HFFc6 (cell line): ENCODE measurements around the gene CCDC187. TPM values are rescaled to one million over a fixed set of nuclear protein-coding genes. Genes with fewer than 3 reads are reported as not detected.

Experiments used
- DNase-seq: peaks from one replicate; pipeline ENCODE4 v3.0.0-alpha.2; 2018
- H3K27ac Mint-ChIP-seq: 2 replicates; pipeline ENCODE4 v1.8.0; 2020; ENCODE audit warnings: mild to moderate bottlenecking, mixed read lengths
- H3K27me3 Mint-ChIP-seq: 2 replicates; pipeline ENCODE4 v1.8.0; 2021; ENCODE audit warnings: mild to moderate bottlenecking, moderate library complexity, mixed read lengths; ENCODE audit not compliant: insufficient read depth
- H3K36me3 Mint-ChIP-seq: 2 replicates; pipeline ENCODE4 v1.8.0; 2021; ENCODE audit warnings: low read depth, mixed read lengths
- H3K4me1 Mint-ChIP-seq: 2 replicates; pipeline ENCODE4 v1.8.0; 2020; ENCODE audit warnings: low read depth, mixed read lengths
- H3K4me3 Mint-ChIP-seq: 2 replicates; pipeline ENCODE4 v1.8.0; 2020; ENCODE audit warnings: mild to moderate bottlenecking, moderate library complexity, mixed read lengths
- H3K9me3 Mint-ChIP-seq: 2 replicates; pipeline ENCODE4 v1.8.0; 2020; ENCODE audit warnings: mild to moderate bottlenecking, mixed read lengths
- total RNA-seq, 6 experiments: library from RNA; stranded (reverse); fragmentation: NEBNext Ultra II Directional; extraction: Animal tissue kit (Norgen Biotek cat#: 25700); gene quantifications; 2 replicates in 1 of 6; 3 replicates in 5 of 6; pipeline ENCODE4 v1.2.3, GENCODE V29; 2021
- TF ChIP-seq, protein P1 (sequence below): fragments of 200-600 bp; sonication (generic); IDR thresholded peaks from 2 replicates; pipeline ENCODE4 v1.5.0; 2021; ENCODE audit warnings: antibody characterized with exemption, mild to moderate bottlenecking

The CCDC187 gene
- total RNA-seq, 6 experiments from 2014 or later, result not detected

GRCh38 chr9:136299116-136299515 is 4.8 kb downstream of the CCDC187 start:
- TF ChIP-seq, protein P1, sequence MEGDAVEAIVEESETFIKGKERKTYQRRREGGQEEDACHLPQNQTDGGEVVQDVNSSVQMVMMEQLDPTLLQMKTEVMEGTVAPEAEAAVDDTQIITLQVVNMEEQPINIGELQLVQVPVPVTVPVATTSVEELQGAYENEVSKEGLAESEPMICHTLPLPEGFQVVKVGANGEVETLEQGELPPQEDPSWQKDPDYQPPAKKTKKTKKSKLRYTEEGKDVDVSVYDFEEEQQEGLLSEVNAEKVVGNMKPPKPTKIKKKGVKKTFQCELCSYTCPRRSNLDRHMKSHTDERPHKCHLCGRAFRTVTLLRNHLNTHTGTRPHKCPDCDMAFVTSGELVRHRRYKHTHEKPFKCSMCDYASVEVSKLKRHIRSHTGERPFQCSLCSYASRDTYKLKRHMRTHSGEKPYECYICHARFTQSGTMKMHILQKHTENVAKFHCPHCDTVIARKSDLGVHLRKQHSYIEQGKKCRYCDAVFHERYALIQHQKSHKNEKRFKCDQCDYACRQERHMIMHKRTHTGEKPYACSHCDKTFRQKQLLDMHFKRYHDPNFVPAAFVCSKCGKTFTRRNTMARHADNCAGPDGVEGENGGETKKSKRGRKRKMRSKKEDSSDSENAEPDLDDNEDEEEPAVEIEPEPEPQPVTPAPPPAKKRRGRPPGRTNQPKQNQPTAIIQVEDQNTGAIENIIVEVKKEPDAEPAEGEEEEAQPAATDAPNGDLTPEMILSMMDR, result no peak
- Mint-ChIP-seq H3K27me3 (peaks cover 15% of the 10 kb centered on the region), H3K27ac (no peak overlapping the region), H3K9me3 (no peaks in the 10 kb centered on the region), H3K4me3 (no peak overlapping the region), H3K36me3 (no peaks in the 10 kb centered on the region), H3K4me1 (no peaks in the 10 kb centered on the region)
- DNase-seq, result no peak

DNA sequence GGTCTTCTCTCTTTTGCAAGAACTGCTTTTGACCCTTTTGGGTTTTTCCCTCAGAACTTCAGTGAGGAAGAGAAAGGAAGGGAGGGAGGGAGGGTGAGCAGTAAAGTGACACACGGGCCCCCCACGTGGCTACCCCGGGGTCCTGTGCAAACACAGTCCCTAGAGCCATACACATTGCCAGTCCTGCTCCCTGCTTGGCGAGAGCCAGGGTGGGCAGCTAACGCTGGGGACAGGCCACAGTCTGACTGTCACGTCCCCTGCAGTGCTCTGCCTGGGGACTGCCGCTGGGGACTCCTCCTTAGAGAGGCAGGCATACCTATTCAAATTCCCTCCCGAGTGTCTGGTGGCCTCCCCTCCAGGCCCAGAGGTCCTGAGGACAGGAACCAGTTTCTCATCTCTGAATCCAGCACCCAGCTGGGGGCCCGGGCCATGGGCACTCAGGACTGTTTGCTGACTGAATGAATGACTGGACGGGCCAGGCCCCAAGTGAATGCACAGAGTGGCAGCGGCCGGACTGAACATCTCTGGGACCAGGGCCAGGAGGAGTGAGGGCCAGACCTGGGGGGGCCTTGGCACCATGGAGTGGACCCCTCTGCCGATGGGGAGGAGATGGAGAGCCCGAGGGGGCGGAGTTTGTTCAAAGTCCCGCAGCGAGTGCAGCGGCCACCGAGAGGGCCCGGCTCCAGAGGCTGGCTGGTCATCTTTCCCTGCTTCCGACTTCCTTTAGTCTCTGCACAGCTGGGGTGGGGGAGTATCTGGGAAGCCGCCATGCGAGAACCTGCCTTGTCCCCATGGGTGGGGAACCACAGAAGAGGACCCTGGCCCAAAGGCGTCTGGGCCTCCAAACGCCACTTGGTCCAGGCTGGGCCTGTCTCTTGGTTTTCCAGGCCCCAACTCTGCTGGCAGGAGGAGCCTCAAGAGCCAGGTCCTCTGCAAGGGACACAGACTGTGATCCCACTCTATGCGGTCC is 5.8 kb downstream of the CCDC187 start:
- Mint-ChIP-seq H3K9me3 (no peaks in the 10 kb centered on the region), H3K27me3 (peaks cover 13% of the 10 kb centered on the region), H3K27ac (no peak overlapping the region), H3K4me3 (no peak overlapping the region), H3K4me1 (no peaks in the 10 kb centered on the region), H3K36me3 (no peaks in the 10 kb centered on the region)
- TF ChIP-seq, protein P1, result no peak
- no peak for DNase-seq

- H3K36me3 Mint-ChIP-seq, result no peaks in the 10 kb centered on the region
- H3K9me3 Mint-ChIP-seq, result no peaks in the 10 kb centered on the region
- no peak for DNase-seq
- TF ChIP-seq, protein P1, result no peak
- peaks cover 7% of the 10 kb centered on the region for H3K27me3 Mint-ChIP-seq
- H3K4me1 Mint-ChIP-seq, result no peaks in the 10 kb centered on the region
- no peak overlapping the region for H3K4me3 Mint-ChIP-seq
- H3K27ac Mint-ChIP-seq, result no peak overlapping the region
Measured at GRCh38 chr9:136297016-136297691, 6.7 kb downstream of the CCDC187 start.

- Mint-ChIP-seq H3K4me1 (no peaks in the 10 kb centered on the region), H3K4me3 (no peak overlapping the region), H3K27ac (no peak overlapping the region), H3K9me3 (no peaks in the 10 kb centered on the region), H3K36me3 (no peaks in the 10 kb centered on the region), H3K27me3 (peaks cover 7% of the 10 kb centered on the region)
- TF ChIP-seq, protein P1, result no peak
- DNase-seq, result no peak
Measured at GRCh38 chr9:136296434-136297015, 7.4 kb downstream of the CCDC187 start.

DNA sequence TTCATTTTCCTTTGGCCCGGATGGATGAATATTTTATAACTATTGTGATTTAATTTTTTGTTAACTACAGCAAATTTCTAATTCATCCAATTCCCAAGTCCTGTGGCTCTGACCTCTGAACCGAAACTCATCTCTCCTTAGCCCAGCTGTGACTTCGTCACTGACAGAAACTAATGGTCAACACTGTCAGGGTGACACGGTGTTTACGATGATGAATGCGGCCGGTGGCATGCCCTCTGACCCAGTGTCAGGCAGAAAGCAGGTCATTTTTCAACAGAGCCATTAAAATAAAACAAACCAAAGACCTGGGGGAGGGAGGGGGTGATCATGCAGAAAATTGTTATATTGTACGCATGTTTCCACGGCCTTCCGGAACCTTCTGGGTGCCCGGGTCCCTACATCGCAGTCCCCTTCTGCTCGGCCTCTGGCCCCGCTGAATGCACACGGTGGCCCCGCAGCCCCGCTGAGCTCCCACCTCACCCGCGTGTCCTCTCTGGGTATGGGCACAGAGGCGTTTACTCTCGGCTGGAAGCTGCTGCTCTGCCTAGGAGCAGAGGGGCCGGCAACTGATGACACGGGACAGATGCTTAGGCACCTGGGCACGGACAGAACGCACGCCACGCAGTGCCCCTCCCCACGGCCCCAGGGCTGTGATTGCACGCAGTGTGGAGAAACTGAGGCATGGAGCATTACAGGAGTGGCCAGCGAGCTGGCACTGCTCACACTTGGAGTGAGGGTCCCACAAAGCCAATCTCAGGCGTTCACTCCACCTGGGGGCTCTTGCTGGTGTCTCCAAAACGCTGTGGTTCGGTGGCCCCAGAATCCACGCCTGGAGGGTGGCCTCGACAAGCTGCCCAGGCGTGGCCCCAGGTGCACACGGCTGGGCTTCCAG is 8.1 kb downstream of the CCDC187 start:
- no peak overlapping the region for H3K27ac Mint-ChIP-seq
- H3K36me3 Mint-ChIP-seq, result no peaks in the 10 kb centered on the region
- H3K9me3 Mint-ChIP-seq, result no peaks in the 10 kb centered on the region
- no peaks in the 10 kb centered on the region for H3K4me1 Mint-ChIP-seq
- no peak for DNase-seq
- H3K4me3 Mint-ChIP-seq, result no peak overlapping the region
- TF ChIP-seq, protein P1, result no peak
- peaks cover 6% of the 10 kb centered on the region for H3K27me3 Mint-ChIP-seq
